GM12878 (cell line): Measurements from ENCODE around the gene SCIN. TPM values are rescaled to one million over a fixed set of nuclear protein-coding genes. Genes with fewer than 3 reads are reported as not detected.
"Not testable (repeated sequence)": the region's sequence is repeated elsewhere in the genome, so short reads cannot be mapped to it uniquely, and the experiment has no call there.

Experiments
- ATAC-seq: fragments of 200-7000 bp; cut with Tn5 transposase; 3 replicates; pipeline ENCODE4 v1.9.1; 2020; ENCODE audit warnings: mild to moderate bottlenecking, moderate library complexity
- BruUV-seq: library from RNA; stranded (reverse); fragments of 400-500 nt; replicated peaks from 2 replicates; lab custom pipeline; 2021; lab: Mats Ljungman, UMichigan
- CTCF ChIA-PET: fragments of 300-600 bp; sonication (Branson Sonifier 250); formaldehyde crosslinking; extraction: SDS; loops from one replicate; lab custom pipeline; 2021; ENCODE audit warnings: inconsistent platforms; lab: Yijun Ruan, JAX
- POLR2A ChIA-PET: fragments of 350-600 bp; formaldehyde crosslinking; extraction: SDS; loops from one replicate; lab custom pipeline; 2021; ENCODE audit warnings: inconsistent platforms; lab: Charles Lee
- RAD21 ChIA-PET: fragments of 300-600 bp; sonication (Branson Sonifier 250); formaldehyde crosslinking; loops from one replicate; lab custom pipeline; 2023; ENCODE audit warnings: antibody characterized with exemption; ENCODE audit not compliant: unreplicated experiment; lab: Charles Lee
- SMC1A ChIA-PET: fragments of 300-600 bp; sonication (Branson Sonifier 250); formaldehyde crosslinking; loops from one replicate; lab custom pipeline; 2023; ENCODE audit not compliant: unreplicated experiment, uncharacterized antibody; lab: Charles Lee
- DNase-seq: peaks from one replicate; pipeline ENCODE4 v3.0.0-alpha.2; 2011; ENCODE audit warnings: low read depth, low spot score
- FAIRE-seq: peaks from 3 replicates; lab custom pipeline; 2011; peaks lifted over from hg19 to GRCh38; lab: Jason Lieb, UNC
- H2AFZ ChIP-seq: 2 replicates; pipeline ENCODE4 v1.6.0; 2011; ENCODE audit warnings: low read depth, low read length, control low read depth; ENCODE audit not compliant: control insufficient read depth
- H3K27ac ChIP-seq: 2 replicates; pipeline ENCODE4 v1.5.1; 2011; ENCODE audit warnings: control low read depth; ENCODE audit not compliant: control insufficient read depth, insufficient read depth
- H3K27me3 ChIP-seq, 2 experiments: replicated peaks in 1 of 2; 2 replicates each; pipeline versions ENCODE4 v1.6.0 to v1.6.1; 2011; ENCODE audit warnings: low read length in 1 of 2; ENCODE audit not compliant: control insufficient read depth in 2 of 2, insufficient read depth in 2 of 2
- H3K36me3 ChIP-seq, 2 experiments: 2 replicates each; pipeline ENCODE4 v1.5.1; 2011; ENCODE audit warnings: low read length in 1 of 2; ENCODE audit not compliant: control insufficient read depth in 2 of 2, insufficient read depth in 2 of 2
- H3K4me1 ChIP-seq: 2 replicates; pipeline ENCODE4 v1.6.1; 2011; ENCODE audit warnings: mild to moderate bottlenecking, low read length, moderate library complexity, mixed read lengths; ENCODE audit not compliant: control insufficient read depth, insufficient read depth
- H3K4me2 ChIP-seq: 2 replicates; pipeline ENCODE4 v1.6.0; 2011; ENCODE audit warnings: control low read depth; ENCODE audit not compliant: control insufficient read depth, insufficient read depth
- H3K4me3 ChIP-seq: fragments of 200-600 bp; sonication (generic); 2 replicates; pipeline ENCODE4 v1.5.1; 2016
- H3K79me2 ChIP-seq: 2 replicates; pipeline ENCODE4 v1.6.0; 2011; ENCODE audit warnings: low read length; ENCODE audit not compliant: control insufficient read depth, insufficient read depth
- H3K9ac ChIP-seq: 2 replicates; pipeline ENCODE4 v1.8.0; 2011; ENCODE audit warnings: low read length, control low read depth, mixed read lengths; ENCODE audit not compliant: control insufficient read depth, insufficient read depth
- H3K9me3 ChIP-seq: replicated peaks from 3 replicates; pipeline ENCODE4 v1.5.1; 2011; ENCODE audit warnings: mild to moderate bottlenecking, low read length; ENCODE audit not compliant: control insufficient read depth, insufficient read depth
- H4K20me1 ChIP-seq: 2 replicates; pipeline ENCODE4 v1.6.0; 2011; ENCODE audit not compliant: control insufficient read depth, insufficient read depth
- HCFC1 ChIP-seq: fragments of 150-350 bp; IDR thresholded peaks from 2 replicates; pipeline ENCODE4 v1.6.1; 2014; ENCODE audit warnings: low read length
- NBN ChIP-seq: fragments of 450-650 bp; IDR thresholded peaks from 2 replicates; pipeline ENCODE4 v1.6.1; 2016
- RAD21 ChIP-seq: IDR thresholded peaks from 2 replicates; pipeline ENCODE4 v1.6.1; 2011; ENCODE audit warnings: mild to moderate bottlenecking, low read depth, low read length, moderate library complexity; ENCODE audit not compliant: insufficient read depth
- SMC3 ChIP-seq: IDR thresholded peaks from 2 replicates; pipeline ENCODE4 v1.6.1; 2011; ENCODE audit warnings: low read length, improper control_type of control experiment, borderline replicate concordance
- WGBS: methylation state at CpG from one replicate; pipeline ENCODE4 v1.1.6; 2016; ENCODE audit warnings: low lambda C conversion rate; ENCODE audit not compliant: insufficient replicate concordance, insufficient coverage; ENCODE audit errors: missing lambda C conversion rate; 5-methylcytosine and 5-hydroxymethylcytosine counted together
- in situ Hi-C: fragments of 300-500 bp; cut with MboI; formaldehyde crosslinking; loops from 9 replicates; pipeline ENCODE4 v1.14.3; 2018; ENCODE audit warnings: mixed read lengths
- intact Hi-C: fragments of 100-400 bp; cut with micrococcal nuclease; formaldehyde crosslinking; loops from one replicate; pipeline ENCODE4 v1.14.2; 2022; ENCODE audit not compliant: unreplicated experiment
- polyA plus RNA-seq, 11 experiments: library from polyadenylated mRNA; depleted of rRNA in 4 of 11; unstranded in 6 of 11; stranded (reverse) in 5 of 11; fragments of >200 nt; fragmentation: Nextera tagmentation in 4 of 11; fragmentation: Illumina TruSeq in 1 of 11; extraction: Ambion mirVana in 4 of 11; extraction: Trizol in 1 of 11; gene quantifications; 1 replicate in 1 of 11; 2 replicates in 10 of 11; pipeline versions ENCODE4 v1.2.1 to v1.2.3, GENCODE V29; 2011 to 2016; ENCODE audit warnings: inconsistent platforms in 2 of 11, missing spikeins in 2 of 11, low read depth in 1 of 11
- total RNA-seq, 4 experiments: library from RNA; depleted of rRNA in 3 of 4; stranded (reverse); fragments of >200 nt in 3 of 4; fragmentation: Illumina TruSeq in 1 of 4; extraction: Trizol in 1 of 4; gene quantifications; 2 replicates each; pipeline versions ENCODE4 v1.2.1 to v1.2.3, GENCODE V29; 2013 to 2021
- TF ChIP-seq, protein P1 (sequence below), 3 experiments: IDR thresholded peaks in 2 of 3; conservative IDR thresholded peaks in 1 of 3; 2 replicates each; pipeline ENCODE4 v1.5.1; 2011; ENCODE audit warnings: low read depth in 3 of 3, low read length in 3 of 3, mild to moderate bottlenecking in 3 of 3, control low read depth in 2 of 3, moderate library complexity in 2 of 3, inconsistent platforms in 1 of 3, mixed read lengths in 1 of 3; ENCODE audit not compliant: control insufficient read depth in 2 of 3, insufficient read depth in 1 of 3; ENCODE audit errors: extremely low read depth in 1 of 3

Gene SCIN
- total and polyA plus RNA-seq, 10 of the 15 experiments (the other 5 are each of a cell fraction or from before 2014, with no cell fraction given): 0.23 to 2.1 (median 1.0) TPM

DNA sequence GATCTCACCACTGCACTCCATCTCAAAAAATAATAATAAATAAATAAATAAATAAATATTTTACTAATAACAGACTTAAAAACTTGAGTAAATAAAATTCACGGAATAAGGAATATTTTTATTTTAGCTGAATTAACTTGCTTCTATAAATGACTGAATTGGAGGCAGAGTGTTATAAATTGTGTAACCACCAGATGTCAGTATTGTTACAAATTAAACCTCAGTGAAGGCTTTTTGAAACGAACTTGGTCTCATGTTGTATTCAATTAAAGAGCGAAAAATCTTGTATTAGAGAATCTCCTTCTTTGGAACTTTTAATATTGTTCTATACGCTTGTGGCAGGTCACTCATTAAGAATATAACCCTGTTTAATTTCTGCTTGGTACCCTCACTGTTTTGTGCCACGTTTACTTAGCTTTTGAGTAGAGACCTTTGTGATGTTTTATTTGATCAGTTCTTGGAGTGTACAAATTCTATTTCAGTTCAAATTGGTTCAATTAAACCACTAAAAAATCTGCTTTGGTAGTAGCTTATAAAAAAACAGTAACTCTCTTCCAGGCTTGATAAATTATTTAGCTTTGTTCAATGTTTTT, 45.6 kb upstream of the SCIN start:
- Histone ChIP-seq H3K4me3 (no peak overlapping the region), H3K9me3 (no peaks in the 10 kb centered on the region), H3K4me1 (no peaks in the 10 kb centered on the region), H4K20me1 (no peaks in the 10 kb centered on the region), H3K27ac (no peak overlapping the region), H3K36me3 (no peaks in the 10 kb centered on the region), H2AFZ (no peak overlapping the region), H3K4me2 (no peak overlapping the region), H3K79me2 (no peaks in the 10 kb centered on the region), H3K9ac (no peak overlapping the region), H3K27me3 (no peaks in the 10 kb centered on the region)
- peak; percentile 84 for FAIRE-seq
- peak; percentile 80 for TF ChIP-seq RAD21
- TF ChIP-seq, protein P1, sequence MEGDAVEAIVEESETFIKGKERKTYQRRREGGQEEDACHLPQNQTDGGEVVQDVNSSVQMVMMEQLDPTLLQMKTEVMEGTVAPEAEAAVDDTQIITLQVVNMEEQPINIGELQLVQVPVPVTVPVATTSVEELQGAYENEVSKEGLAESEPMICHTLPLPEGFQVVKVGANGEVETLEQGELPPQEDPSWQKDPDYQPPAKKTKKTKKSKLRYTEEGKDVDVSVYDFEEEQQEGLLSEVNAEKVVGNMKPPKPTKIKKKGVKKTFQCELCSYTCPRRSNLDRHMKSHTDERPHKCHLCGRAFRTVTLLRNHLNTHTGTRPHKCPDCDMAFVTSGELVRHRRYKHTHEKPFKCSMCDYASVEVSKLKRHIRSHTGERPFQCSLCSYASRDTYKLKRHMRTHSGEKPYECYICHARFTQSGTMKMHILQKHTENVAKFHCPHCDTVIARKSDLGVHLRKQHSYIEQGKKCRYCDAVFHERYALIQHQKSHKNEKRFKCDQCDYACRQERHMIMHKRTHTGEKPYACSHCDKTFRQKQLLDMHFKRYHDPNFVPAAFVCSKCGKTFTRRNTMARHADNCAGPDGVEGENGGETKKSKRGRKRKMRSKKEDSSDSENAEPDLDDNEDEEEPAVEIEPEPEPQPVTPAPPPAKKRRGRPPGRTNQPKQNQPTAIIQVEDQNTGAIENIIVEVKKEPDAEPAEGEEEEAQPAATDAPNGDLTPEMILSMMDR (IDR thresholded peaks at IDR 0.05 in 2 of 3, conservative IDR thresholded peaks at IDR 0.05 in 1 of 3; ENCODE audit: control insufficient read depth in 2 of 3, extremely low read depth in 1 of 3, insufficient read depth in 1 of 3, low read depth in 3 of 3, low read length in 3 of 3): peak; percentile 29 to 60 (median 46); a peak in 5 of 6 replicates
- TF ChIP-seq SMC3: peak; percentile 81
- no peak for TF ChIP-seq HCFC1
- no peak for TF ChIP-seq NBN
- peak; percentile 58 for ATAC-seq
- RAD21 ChIA-PET: interaction anchor here (0.6 to 3.0 kb wide), 11 partner anchors 20 to 1932 kb away, joined by 3 to 40 read pairs (median 4); no protein-coding TSS in a partner anchor
- in situ Hi-C loops (loop anchor here (5.0 to 10.0 kb wide), 2 partner anchors 102 to 740 kb away; no protein-coding TSS in a partner anchor), intact Hi-C loops (loop anchor here (1.0 to 2.0 kb wide), 2 partner anchors 99 to 738 kb away; no protein-coding TSS in a partner anchor)
- CTCF ChIA-PET: interaction anchor here (0.7 to 3.5 kb wide), 29 partner anchors 8 to 1936 kb away, joined by 3 to 78 read pairs (median 3); no protein-coding TSS in a partner anchor
- peak; percentile 2 for DNase-seq
- WGBS: 17% methylated on average over 5 of the region's 5 CpGs
- SMC1A ChIA-PET: interaction anchor here (0.6 to 2.4 kb wide), 17 partner anchors 9 to 735 kb away, joined by 3 to 40 read pairs (median 3); no protein-coding TSS in a partner anchor
- BruUV-seq: no TSS peak
- POLR2A ChIA-PET: no interaction called here

DNA sequence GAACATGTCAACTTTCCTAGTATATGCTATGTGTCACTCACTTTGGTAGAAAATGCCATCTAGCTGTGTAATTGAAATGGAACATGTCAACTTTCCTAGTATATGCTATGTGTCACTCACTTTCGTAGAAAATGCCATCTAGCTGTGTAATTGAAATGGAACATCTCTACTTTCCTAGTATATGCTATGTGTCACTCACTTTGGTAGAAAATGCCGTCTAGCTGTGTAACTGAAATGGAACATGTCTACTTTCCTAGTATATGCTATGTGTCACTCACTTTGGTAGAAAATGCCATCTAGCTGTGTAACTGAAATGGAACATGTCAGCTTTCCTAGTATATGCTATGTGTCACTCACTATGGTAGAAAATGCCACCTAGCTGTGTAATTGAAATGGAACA, 43.8 kb upstream of the SCIN start:
- ATAC-seq, H3K36me3 ChIP-seq, intact Hi-C loops, BruUV-seq, H3K4me3 ChIP-seq, H3K27me3 ChIP-seq, H4K20me1 ChIP-seq, DNase-seq, H3K79me2 ChIP-seq, H3K4me1 ChIP-seq, H2AFZ ChIP-seq, H3K4me2 ChIP-seq, H3K9me3 ChIP-seq, POLR2A ChIA-PET, H3K9ac ChIP-seq, H3K27ac ChIP-seq: not testable (repeated sequence)
- peak; percentile 80 for FAIRE-seq
- 52% methylated on average over 2 of the region's 2 CpGs for WGBS
- RAD21 ChIA-PET: interaction anchor here (3.0 kb wide), 1 partner anchor 96 kb away, joined by 40 read pairs; no protein-coding TSS in a partner anchor
- CTCF ChIA-PET: interaction anchor here (3.5 kb wide), 1 partner anchor 96 kb away, joined by 78 read pairs; no protein-coding TSS in a partner anchor
- SMC1A ChIA-PET: interaction anchor here (2.0 kb wide), 1 partner anchor 733 kb away, joined by 6 read pairs; no protein-coding TSS in a partner anchor
- in situ Hi-C loops: loop anchor here (10.0 kb wide), 1 partner anchor 738 kb away; no protein-coding TSS in a partner anchor

DNA sequence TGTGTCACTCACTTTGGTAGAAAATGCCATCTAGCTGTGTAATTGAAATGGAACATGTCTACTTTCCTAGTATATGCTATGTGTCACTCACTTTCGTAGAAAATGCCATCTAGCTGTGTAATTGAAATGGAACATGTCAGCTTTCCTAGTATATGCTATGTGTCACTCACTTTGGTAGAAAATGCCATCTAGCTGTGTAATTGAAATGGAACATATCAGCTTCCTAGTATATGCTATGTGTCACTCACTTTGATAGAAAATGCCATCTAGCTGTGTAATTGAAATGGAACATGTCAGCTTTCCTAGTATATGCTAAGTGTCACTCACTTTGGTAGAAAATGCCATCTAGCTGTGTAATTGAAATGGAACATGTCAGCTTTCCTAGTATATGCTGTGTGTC, 42.9 kb upstream of the SCIN start:
- DNase-seq, ATAC-seq, H3K27me3 ChIP-seq, H3K27ac ChIP-seq, H4K20me1 ChIP-seq, BruUV-seq, FAIRE-seq, H3K9ac ChIP-seq, POLR2A ChIA-PET, H3K4me1 ChIP-seq, intact Hi-C loops, RAD21 ChIA-PET, CTCF ChIA-PET, H3K9me3 ChIP-seq, H3K4me2 ChIP-seq, H2AFZ ChIP-seq, H3K79me2 ChIP-seq, H3K4me3 ChIP-seq, H3K36me3 ChIP-seq: not testable (repeated sequence)
- in situ Hi-C loops: loop anchor here (10.0 kb wide), 1 partner anchor 737 kb away; no protein-coding TSS in a partner anchor
- SMC1A ChIA-PET: interaction anchor here (0.7 kb wide), 1 partner anchor 69 kb away, joined by 3 read pairs; no protein-coding TSS in a partner anchor
- WGBS: 14% methylated on average over 1 of the region's 1 CpG
